Measurements from ENCODE around the gene ADAM33. TPM values are rescaled to one million over a fixed set of nuclear protein-coding genes. Genes with fewer than 3 reads are reported as not detected.

Gene ADAM33
- total and polyA plus RNA-seq, 2 of the 13 experiments (the other 11 are each of a cell fraction or from before 2014, with no cell fraction given), result not detected

GRCh38 chr20:3710703-3711483, 29.1 kb upstream of the ADAM33 start (continued):
- TF ChIP-seq ASH2L (IDR thresholded peaks at IDR 0.05; ENCODE audit: insufficient read length, low read depth, low read length) (no peak), KLF16 (CRISPR knock-in tag; IDR thresholded peaks at IDR 0.05) (peak in 1 of 2 experiments; percentile 68; a peak in 1 of 4 replicates), CCDC6 (CRISPR knock-in tag; IDR thresholded peaks at IDR 0.05) (peak; percentile 34; the same call in 1 of the 2 replicates), AHR (CRISPR knock-in tag; IDR thresholded peaks at IDR 0.05) (peak; percentile 53; the same call in 1 of the 2 replicates), GLI4 (CRISPR knock-in tag; IDR thresholded peaks at IDR 0.05; ENCODE audit: borderline replicate concordance) (peak; percentile 74; the same call in 1 of the 2 replicates), GATAD1 (CRISPR knock-in tag; IDR thresholded peaks at IDR 0.05) (0 out of 2 replicates have a peak, but pooled peaks have one; percentile 45), ZNF619 (CRISPR knock-in tag; IDR thresholded peaks at IDR 0.05) (no peak), RXRB (CRISPR knock-in tag; IDR thresholded peaks at IDR 0.05; ENCODE audit: borderline replicate concordance) (peak; percentile 52; the same call in 1 of the 2 replicates), NFIB (CRISPR knock-in tag; IDR thresholded peaks at IDR 0.05; ENCODE audit: borderline replicate concordance) (no peak), ZNF652 (CRISPR knock-in tag; IDR thresholded peaks at IDR 0.05; ENCODE audit: borderline replicate concordance, low read depth) (no peak), ZNF33B (CRISPR knock-in tag; IDR thresholded peaks at IDR 0.05) (0 out of 2 replicates have a peak, but pooled peaks have one; percentile 53), ZNF274 (CRISPR knock-in tag; IDR thresholded peaks at IDR 0.05) (peak; percentile 58; the same call in 1 of the 2 replicates), HNRNPLL (IDR thresholded peaks at IDR 0.05; ENCODE audit: low read depth, low read length, poor library complexity, severe bottlenecking) (peak; percentile 52), ZBTB10 (CRISPR knock-in tag; IDR thresholded peaks at IDR 0.05; ENCODE audit: borderline replicate concordance) (peak; percentile 69; the same call in 1 of the 2 replicates), STAG1 (CRISPR knock-in tag; IDR thresholded peaks at IDR 0.05) (peak; percentile 87), TAF1 (CRISPR knock-in tag; IDR thresholded peaks at IDR 0.05) (0 out of 2 replicates have a peak, but pooled peaks have one; percentile 18), ZNF331 (CRISPR knock-in tag; IDR thresholded peaks at IDR 0.05) (peak; percentile 77), ZNF460 (CRISPR knock-in tag; IDR thresholded peaks at IDR 0.05; ENCODE audit: borderline replicate concordance) (no peak), SP1 (IDR thresholded peaks at IDR 0.05) (no peak), SP1 (CRISPR knock-in tag; IDR thresholded peaks at IDR 0.05) (peak; percentile 56; the same call in 1 of the 2 replicates), ZBTB43 (CRISPR knock-in tag; conservative IDR thresholded peaks at IDR 0.05) (no peak), ZNF768 (CRISPR knock-in tag; IDR thresholded peaks at IDR 0.05) (peak; percentile 48; the same call in 1 of the 2 replicates), PPARG (CRISPR knock-in tag; conservative IDR thresholded peaks at IDR 0.05) (0 out of 2 replicates have a peak, but pooled peaks have one; percentile 20), ZNF468 (CRISPR knock-in tag; IDR thresholded peaks at IDR 0.05) (no peak), ONECUT2 (CRISPR knock-in tag; IDR thresholded peaks at IDR 0.05) (no peak), BCL3 (CRISPR knock-in tag; IDR thresholded peaks at IDR 0.05) (peak; percentile 66; the same call in 1 of the 2 replicates)
